Measurements from ENCODE around the gene NTF3.

NTF3 gene

GRCh38 chr12:5458229-5459050, 26.5 kb downstream of the NTF3 start:
- no peak for DNase-seq (ENCODE audit: low read depth)

- DNase-seq (ENCODE audit: low read depth) = no peak
Measured at GRCh38 chr12:5459051-5459782, 27.3 kb downstream of the NTF3 start.

- DNase-seq (ENCODE audit: low read depth) = no peak
Measured at GRCh38 chr12:5460817-5461216, 28.9 kb downstream of the NTF3 start.

GRCh38 chr12:5461966-5462365, 30.1 kb downstream of the NTF3 start:
- no peak for DNase-seq (ENCODE audit: low read depth)

DNA sequence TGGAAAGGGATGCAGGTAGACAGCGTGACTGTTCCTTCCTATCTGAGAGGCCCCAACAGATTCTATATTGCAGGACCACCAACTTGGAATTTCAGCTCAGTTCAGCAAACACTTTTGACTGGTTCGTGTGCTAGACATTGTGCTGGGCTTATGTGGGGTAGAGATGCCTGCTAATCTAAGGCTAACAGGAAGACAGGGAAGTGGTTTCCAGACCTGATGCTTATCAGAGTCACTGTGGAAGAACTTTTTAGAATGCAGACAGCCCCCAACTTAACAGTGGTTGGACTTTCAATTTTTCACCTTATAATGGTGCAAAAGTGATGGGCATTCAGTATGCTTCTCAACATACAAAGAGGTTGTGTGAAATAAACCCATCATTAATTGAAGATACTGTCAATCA, 32.2 kb downstream of the NTF3 start:
- no peak for DNase-seq (ENCODE audit: low read depth)

GRCh38 chr12:5465384-5465783, 33.5 kb downstream of the NTF3 start:
- no peak for DNase-seq (ENCODE audit: low read depth)

DNA sequence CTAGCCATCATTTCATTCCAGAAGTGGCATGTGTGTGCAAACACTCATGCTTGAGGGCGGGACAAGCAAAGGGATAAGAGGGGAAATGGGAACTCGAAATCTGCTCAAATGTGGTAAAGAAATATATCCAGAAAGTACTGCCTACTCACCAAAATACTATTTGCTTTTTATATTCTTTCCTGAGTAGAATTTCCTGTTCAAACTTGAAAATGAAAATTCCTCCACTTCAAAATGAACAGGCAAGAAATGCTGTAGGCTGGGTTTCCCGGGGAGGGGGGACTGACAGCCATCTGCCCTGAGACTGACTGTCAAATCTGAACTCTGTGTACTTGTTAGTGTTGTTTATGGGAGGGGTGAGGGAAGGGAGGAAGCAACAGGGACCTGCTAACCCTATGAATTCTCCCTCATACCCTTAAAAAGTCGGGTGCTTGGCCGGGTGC, 34.6 kb downstream of the NTF3 start:
- DNase-seq (ENCODE audit: low read depth) = no peak

- no peak for DNase-seq (ENCODE audit: low read depth)
Measured at GRCh38 chr12:5467931-5468330, 36.0 kb downstream of the NTF3 start.

DNA sequence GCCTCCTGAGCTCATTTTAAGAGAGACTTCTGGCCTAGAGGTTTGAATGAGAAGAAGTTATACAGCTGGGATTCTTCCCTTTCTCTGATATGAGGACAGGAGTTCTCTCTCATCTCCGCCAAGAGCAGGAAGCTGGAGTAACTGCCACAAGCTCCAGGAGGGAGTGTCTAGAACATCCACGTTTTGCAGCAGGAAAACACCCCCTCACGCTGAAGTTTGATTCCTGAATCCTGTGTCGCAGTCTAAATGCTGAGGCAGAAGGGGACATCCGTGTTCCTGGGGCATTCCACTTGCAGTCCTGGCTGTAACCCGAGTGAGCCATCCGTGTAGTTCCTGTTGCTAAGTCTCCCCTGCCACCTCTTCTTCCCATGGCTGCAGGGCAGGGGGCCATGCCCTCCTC, 38.3 kb downstream of the NTF3 start:
- DNase-seq (ENCODE audit: low read depth) = no peak

DNA sequence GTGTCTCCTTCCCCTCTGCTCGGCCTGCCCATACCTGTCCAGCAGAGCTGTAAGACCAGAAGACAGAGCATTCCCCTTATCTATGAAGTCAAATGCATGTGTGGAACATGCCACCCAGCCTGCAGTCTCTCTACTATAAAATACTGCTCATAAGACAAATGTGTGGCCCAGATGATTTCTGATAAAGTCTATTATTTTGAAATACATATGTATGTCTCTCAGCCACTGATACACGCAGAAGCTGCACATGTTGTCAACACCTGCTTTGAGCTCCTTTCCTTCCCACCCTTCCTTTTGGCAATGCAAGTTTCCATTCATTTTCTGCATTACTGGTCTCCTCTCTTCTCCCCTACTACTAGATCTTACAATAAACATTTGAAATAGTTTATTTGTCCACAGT, 38.8 kb downstream of the NTF3 start:
- no peak for DNase-seq (ENCODE audit: low read depth)

DNA sequence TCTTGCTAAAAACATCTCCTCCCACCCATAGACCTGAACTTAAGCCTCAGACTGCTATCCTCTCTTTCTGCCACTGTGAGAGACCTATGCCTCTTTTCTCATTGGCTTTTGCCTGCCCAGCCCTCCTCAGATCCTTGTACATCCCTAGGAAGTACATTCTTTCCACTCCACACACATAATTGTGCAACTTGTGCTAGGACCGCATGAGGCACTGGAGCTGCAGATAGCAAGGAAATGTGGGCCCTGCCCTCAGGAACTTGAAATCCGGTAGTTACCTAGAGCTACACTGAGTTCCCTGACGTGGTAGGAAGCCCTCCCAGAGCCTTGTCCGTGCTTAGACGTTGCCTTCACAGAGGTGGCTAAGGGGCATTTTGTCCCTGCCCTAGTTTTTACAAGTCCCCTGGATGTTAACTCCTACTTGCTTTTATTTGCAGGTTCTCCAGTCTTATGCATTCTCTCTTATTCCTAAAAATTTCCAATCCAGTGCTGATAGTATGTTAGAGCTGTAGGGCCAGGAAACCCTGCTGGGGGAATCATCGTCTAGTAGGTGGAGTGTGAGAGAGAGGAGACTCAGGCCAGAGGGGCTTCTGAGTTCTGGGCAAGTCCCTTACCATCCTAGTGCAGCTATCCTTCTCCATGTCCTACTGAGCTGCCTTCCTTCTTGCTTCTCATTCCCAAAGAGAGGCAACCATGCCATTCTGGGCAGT, 41.3 kb downstream of the NTF3 start:
- no peak for DNase-seq (ENCODE audit: low read depth)

DNA sequence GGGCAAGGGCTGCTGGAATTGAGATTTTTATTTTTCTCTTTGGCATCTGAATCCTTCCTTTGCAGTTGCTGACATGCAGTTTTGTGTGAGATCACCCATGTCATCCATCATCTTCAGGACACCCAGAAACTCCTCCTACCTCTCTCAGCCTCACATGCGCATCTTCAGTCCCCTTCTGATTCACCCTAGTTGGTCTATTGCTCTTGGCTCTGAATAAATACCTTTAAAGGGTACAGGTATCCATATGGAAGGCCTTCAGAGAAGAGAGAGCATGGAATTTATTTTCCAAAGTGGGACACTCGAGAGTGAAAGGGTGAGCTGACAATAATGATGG, 41.8 kb downstream of the NTF3 start:
- no peak for DNase-seq (ENCODE audit: low read depth)

GRCh38 chr12:5476356-5476755, 44.4 kb downstream of the NTF3 start:
- DNase-seq (ENCODE audit: low read depth) = no peak

DNA sequence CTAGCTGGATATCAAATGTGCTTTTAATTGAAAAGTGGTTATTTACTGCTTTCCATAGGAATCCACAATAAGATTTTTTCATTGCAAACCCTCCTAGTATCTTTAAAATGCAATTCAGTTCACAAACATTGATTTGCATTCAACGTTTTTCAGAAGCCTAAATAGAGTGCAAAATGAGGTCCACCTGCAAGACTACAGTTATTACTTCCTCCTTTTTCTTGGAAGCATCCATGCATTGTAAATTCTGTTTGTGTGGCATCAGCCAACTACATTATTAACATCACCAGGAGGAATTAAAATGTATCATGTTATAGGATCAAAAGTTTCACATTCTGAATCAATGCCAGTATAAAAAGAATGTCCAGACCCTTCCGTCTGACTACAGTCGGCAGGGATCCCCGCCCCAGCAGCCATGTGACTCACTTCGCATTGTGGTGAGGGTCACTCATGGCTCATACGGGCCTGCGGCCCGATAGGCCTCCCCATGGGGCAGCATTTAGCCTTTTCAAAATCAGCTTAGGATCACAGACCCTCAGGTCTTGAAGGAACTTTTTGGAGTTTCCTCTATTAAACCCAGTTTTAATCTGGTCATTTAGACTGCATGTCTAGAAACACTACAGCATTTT, 46.3 kb downstream of the NTF3 start:
- no peak for DNase-seq (ENCODE audit: low read depth)

GRCh38 chr12:5479761-5480160, 47.9 kb downstream of the NTF3 start:
- DNase-seq (ENCODE audit: low read depth) = no peak

GRCh38 chr12:5480218-5480937, 48.5 kb downstream of the NTF3 start:
- no peak for DNase-seq (ENCODE audit: low read depth)

DNA sequence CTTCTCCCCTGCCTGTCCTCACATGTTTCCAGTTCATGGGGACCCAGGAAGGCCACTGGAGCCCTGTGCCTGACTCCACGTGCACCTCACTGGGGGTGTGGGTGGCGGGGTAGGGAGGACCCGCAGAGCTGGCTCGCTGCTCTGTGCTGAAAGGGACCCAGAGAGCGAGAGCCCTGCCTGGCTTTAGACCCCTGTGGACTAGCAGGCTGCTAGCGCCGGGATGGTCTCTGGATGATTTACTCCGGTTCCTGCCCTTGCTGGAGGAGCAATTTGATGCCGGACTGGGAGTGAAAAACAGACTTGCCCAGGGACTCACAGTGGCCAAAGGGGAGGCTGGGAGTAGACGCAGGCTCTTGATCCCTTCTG, 49.0 kb downstream of the NTF3 start:
- DNase-seq (ENCODE audit: low read depth) = no peak

DNA sequence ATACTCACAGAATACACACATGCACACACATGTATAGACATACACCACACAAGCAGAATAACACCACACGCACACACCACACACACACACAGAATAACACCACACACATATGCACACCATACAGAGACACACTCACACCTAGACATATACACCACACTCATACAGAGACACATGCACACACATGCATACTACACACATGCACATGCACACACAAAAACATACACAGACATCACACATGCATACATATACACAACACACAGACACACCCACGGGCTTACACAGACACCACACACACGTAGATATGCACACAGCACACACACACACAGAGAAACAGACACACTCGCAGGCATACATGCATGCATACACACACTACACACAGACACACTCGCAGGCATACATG, 49.7 kb downstream of the NTF3 start:
- no peak for DNase-seq (ENCODE audit: low read depth)

DNA sequence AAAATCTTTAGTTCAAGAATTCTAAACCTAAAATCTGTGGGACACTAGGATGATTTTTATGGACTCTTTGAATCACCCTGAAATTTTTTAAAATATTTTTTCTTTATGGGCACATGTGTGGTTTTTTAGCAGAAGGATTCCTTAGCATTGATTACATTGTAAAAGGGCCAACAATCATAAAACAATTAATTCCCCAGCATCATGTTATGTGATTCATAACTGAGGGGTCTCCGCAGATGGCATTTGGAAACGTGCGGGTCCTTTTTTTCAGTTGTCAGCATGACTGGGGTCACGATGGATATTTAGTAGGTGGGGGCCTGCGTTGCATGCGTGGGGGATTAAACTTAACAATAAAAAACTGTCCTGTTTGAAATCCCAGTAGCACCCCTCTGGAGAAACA, 52.5 kb downstream of the NTF3 start:
- DNase-seq (ENCODE audit: low read depth) = no peak

- DNase-seq (ENCODE audit: low read depth) = no peak
Measured at GRCh38 chr12:5485454-5485853, 53.5 kb downstream of the NTF3 start.

- DNase-seq (ENCODE audit: low read depth) = no peak
Measured at GRCh38 chr12:5487076-5487475, 55.2 kb downstream of the NTF3 start.

Data from CMK (cell line).